Stimulated activated naive CD8-positive, alpha-beta T cell treated with anti-CD3 and anti-CD28 coated beads, Interleukin-15, Interleukin-2, amounts not matched to agents 100 U/mL and 50 U/mL, for 24 hours (primary cell): ENCODE results near the gene MLX.
"Not testable (repeated sequence)": the region's sequence is repeated elsewhere in the genome, so short reads cannot be mapped to it uniquely, and the experiment has no call there.

ENCODE experiments used
- ATAC-seq: fragments of 150-1000 bp; cut with Tn5 transposase; one replicate; pipeline ENCODE4 v1.10.0; 2021
- DNase-seq: peaks from one replicate; pipeline ENCODE4 v3.0.0; 2021

The MLX gene

GRCh38 chr17:42536372-42537155 lies 30.3 kb upstream of the MLX start:
- DNase-seq (peak; percentile 83), ATAC-seq (peak; percentile 79)

- no peak for DNase-seq
- ATAC-seq = no peak
Measured at GRCh38 chr17:42537156-42537805, 29.6 kb upstream of the MLX start.

GRCh38 chr17:42537826-42538451 lies 29.0 kb upstream of the MLX start:
- ATAC-seq = no peak

GRCh38 chr17:42538482-42538881 lies 28.4 kb upstream of the MLX start:
- ATAC-seq = no peak
- DNase-seq = no peak

More at GRCh38 chr17:42537826-42538451, 29.0 kb upstream of the MLX start:
- no peak for DNase-seq

- not testable (repeated sequence) for ATAC-seq, DNase-seq
Measured at GRCh38 chr17:42540558-42540957, 26.3 kb upstream of the MLX start.

- DNase-seq = no peak
- no peak for ATAC-seq
Measured at GRCh38 chr17:42541041-42541833, 25.7 kb upstream of the MLX start.

GRCh38 chr17:42543190-42544079 lies 23.5 kb upstream of the MLX start:
- DNase-seq (no peak), ATAC-seq (no peak)

- DNase-seq = no peak
- ATAC-seq = no peak
Measured at GRCh38 chr17:42544874-42545283, 22.0 kb upstream of the MLX start.

- DNase-seq, ATAC-seq: not testable (repeated sequence)
Measured at GRCh38 chr17:42545755-42546505, 21.0 kb upstream of the MLX start.

- DNase-seq (no peak), ATAC-seq (no peak)
Measured at GRCh38 chr17:42547001-42547461, 19.9 kb upstream of the MLX start.

- ATAC-seq (no peak), DNase-seq (no peak)
Measured at GRCh38 chr17:42547698-42548069, 19.2 kb upstream of the MLX start.

- ATAC-seq (peak; percentile 74), DNase-seq (peak; percentile 87)
Measured at GRCh38 chr17:42548070-42548837, 18.6 kb upstream of the MLX start.

- ATAC-seq = no peak
- no peak for DNase-seq
Measured at GRCh38 chr17:42548993-42549755, 17.7 kb upstream of the MLX start.

- ATAC-seq, DNase-seq: not testable (repeated sequence)
Measured at GRCh38 chr17:42552736-42553135, 14.2 kb upstream of the MLX start, which contains the start of gene HSD17B1. HSD17B1 (plus strand) TSS chr17:42552923; CDS start chr17:42552934, 11 bp downstream.

GRCh38 chr17:42553161-42553818 lies 13.6 kb upstream of the MLX start:
- ATAC-seq = no peak
- DNase-seq = no peak

GRCh38 chr17:42553866-42554249 lies 13.0 kb upstream of the MLX start:
- ATAC-seq = no peak

GRCh38 chr17:42554250-42555121 lies 12.4 kb upstream of the MLX start:
- ATAC-seq (peak; percentile 93), DNase-seq (peak; percentile 89)

More at GRCh38 chr17:42553866-42554249, 13.0 kb upstream of the MLX start:
- DNase-seq = peak; percentile 33
